Aorta (tissue), 5 donors: ENCODE measurements around the gene PPP1R8. TPM values are rescaled to one million over a fixed set of nuclear protein-coding genes. Genes with fewer than 3 reads are reported as not detected.
"Not testable (repeated sequence)": the region's sequence is repeated elsewhere in the genome, so short reads cannot be mapped to it uniquely, and the experiment has no call there.

Experiments
- ATAC-seq: fragments of 200-7000 bp; cut with Tn5 transposase; one replicate; pipeline ENCODE4 v1.9.1; 2022; ENCODE audit warnings: moderate library complexity; ENCODE audit not compliant: low FRiP score
- DNase-seq, 2 donors: peaks; one replicate each; pipeline ENCODE4 v3.0.0-alpha.2; 2020
- H3K27ac ChIP-seq, 2 donors: one replicate each; pipeline ENCODE4 v1.5.1; 2013; ENCODE audit warnings: low read length in 2 of 2, mild to moderate bottlenecking in 2 of 2, moderate library complexity in 2 of 2, control low read depth in 1 of 2, inconsistent platforms in 1 of 2, low read depth in 1 of 2
- H3K27me3 ChIP-seq, 2 donors: one replicate each; pipeline ENCODE4 v1.6.1; 2013; ENCODE audit warnings: control low read depth in 1 of 2, low read length in 1 of 2, mild to moderate bottlenecking in 1 of 2, moderate library complexity in 1 of 2; ENCODE audit not compliant: insufficient read depth in 2 of 2, control insufficient read depth in 1 of 2
- H3K36me3 ChIP-seq, 2 donors: one replicate each; pipeline ENCODE4 v1.6.1; 2013; ENCODE audit warnings: control low read depth in 1 of 2, low read length in 1 of 2, mild to moderate bottlenecking in 1 of 2; ENCODE audit not compliant: insufficient read depth in 2 of 2, control insufficient read depth in 1 of 2
- H3K4me1 ChIP-seq, 2 donors: one replicate each; pipeline ENCODE4 v1.6.1; 2013; ENCODE audit warnings: low read length in 2 of 2, control low read depth in 1 of 2, mild to moderate bottlenecking in 1 of 2, moderate library complexity in 1 of 2; ENCODE audit not compliant: insufficient read depth in 2 of 2, control insufficient read depth in 1 of 2
- H3K4me3 ChIP-seq, 2 donors: one replicate each; pipeline ENCODE4 v1.5.1; 2013; ENCODE audit warnings: low read length in 2 of 2, control low read depth in 1 of 2, mild to moderate bottlenecking in 1 of 2
- H3K9me3 ChIP-seq: one replicate; pipeline ENCODE4 v1.6.1; 2013; ENCODE audit warnings: mild to moderate bottlenecking, low read length; ENCODE audit not compliant: control insufficient read depth
- WGBS, 2 donors: extraction: QIAGEN DNeasy Blood & Tissue Kit; methylation state at CpG; one replicate each; pipeline ENCODE4 v1.1.7; 2013; 5-methylcytosine and 5-hydroxymethylcytosine counted together
- intact Hi-C, 2 donors: fragments of 100-400 bp; cut with DNase I; formaldehyde crosslinking; loops; one replicate each; pipeline versions ENCODE4 v1.14.2 to v1.15.0; 2022
- polyA plus RNA-seq, 2 donors: library from polyadenylated mRNA; stranded (reverse); fragments of 200-250 nt; gene quantifications; one replicate each; pipeline ENCODE4 v1.2.3, GENCODE V29; 2013
- total RNA-seq, 2 donors: library from RNA; stranded (reverse); fragmentation: NEBNext Ultra II Directional; extraction: Animal tissue kit (Norgen Biotek cat#: 25700); gene quantifications; one replicate each; pipeline ENCODE4 v1.2.1, GENCODE V29; 2021
- donor health status: healthy with polysubstance abuse.
- donor health status: Bipolar disorder and iron deficiency.
- donor health status: DM: no; HTN: no; CAD: no.
- donor health status: DM: no; HTN: no; CAD: no.
- donor health status: DM: yes; HTN: yes; CAD: no.

The PPP1R8 gene
- total and polyA plus RNA-seq, 4 donors, result 22.3 to 32.0 (median 29.2) TPM

DNA sequence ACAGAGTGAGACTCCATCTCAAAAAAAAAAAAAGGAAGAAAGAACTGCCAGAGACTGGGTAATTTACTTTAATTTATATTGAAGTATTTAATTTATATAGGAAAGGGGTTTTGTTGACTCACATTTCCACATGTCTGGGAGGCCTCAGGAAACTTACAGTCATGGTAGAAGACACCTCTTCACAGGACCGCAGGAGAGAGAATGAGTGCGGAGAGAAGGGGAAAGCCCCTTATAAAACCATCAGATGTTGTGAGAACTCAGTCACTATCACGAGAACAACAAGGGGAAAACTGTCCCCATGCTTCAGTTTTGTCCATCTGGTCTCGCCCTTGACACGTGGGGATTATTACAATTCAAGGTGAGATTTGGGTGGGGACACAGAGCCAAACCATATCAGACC is 25.8 kb upstream of the PPP1R8 start:
- intact Hi-C loops, result no loop called here
- H3K27ac ChIP-seq, result no peak overlapping the region
- no peaks in the 10 kb centered on the region for H3K9me3 ChIP-seq
- DNase-seq (no peak), ATAC-seq (no peak)
- peaks cover 5 to 7% of the 10 kb centered on the region in 2 donors for H3K36me3 ChIP-seq
- H3K4me3 ChIP-seq, result no peak overlapping the region
- no peaks in the 10 kb centered on the region for H3K4me1 ChIP-seq
- H3K27me3 ChIP-seq, result no peaks in the 10 kb centered on the region
- WGBS, 2 donors, result 90 to 93% methylated on average over 5 of the region's 5 CpGs

- Histone ChIP-seq H3K4me1 (no peaks in the 10 kb centered on the region), H3K27me3 (no peaks in the 10 kb centered on the region), H3K4me3 (no peak overlapping the region), H3K9me3 (no peaks in the 10 kb centered on the region), H3K27ac (no peak overlapping the region), H3K36me3 (peaks cover 4 to 8% of the 10 kb centered on the region in 2 donors)
- ATAC-seq (no peak), DNase-seq (no peak)
- intact Hi-C loops, result no loop called here
- WGBS, 2 donors, result 92 to 93% methylated on average over 7 of the region's 7 CpGs
Measured at GRCh38 chr1:27806758-27807157, 23.8 kb upstream of the PPP1R8 start.

DNA sequence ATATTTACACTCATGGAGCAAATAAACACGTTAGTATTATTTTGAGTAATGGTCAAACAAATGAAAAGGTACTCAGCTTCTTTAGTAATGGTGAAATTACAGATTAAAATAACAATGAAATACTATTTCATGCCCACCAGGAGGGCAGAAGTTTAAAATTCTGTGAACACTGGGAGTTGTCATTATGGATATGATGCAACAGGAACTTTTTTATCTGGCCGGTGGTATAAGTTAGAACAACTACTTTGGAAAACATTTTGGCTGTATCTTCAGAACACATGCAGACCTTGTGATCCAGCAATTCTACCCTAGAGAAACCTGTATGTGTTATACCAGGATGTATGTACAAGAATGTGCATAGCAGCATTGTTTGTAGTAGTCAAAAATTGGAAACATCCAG is 23.2 kb upstream of the PPP1R8 start:
- WGBS, 2 donors, result 60 to 71% methylated on average over 2 of the region's 2 CpGs
- Histone ChIP-seq H3K36me3 (peaks cover 4 to 11% of the 10 kb centered on the region in 2 donors), H3K27ac (no peak overlapping the region), H3K4me3 (no peak overlapping the region), H3K9me3 (no peaks in the 10 kb centered on the region), H3K27me3 (no peaks in the 10 kb centered on the region), H3K4me1 (no peaks in the 10 kb centered on the region)
- intact Hi-C loops, result no loop called here
- DNase-seq (no peak), ATAC-seq (no peak)

DNA sequence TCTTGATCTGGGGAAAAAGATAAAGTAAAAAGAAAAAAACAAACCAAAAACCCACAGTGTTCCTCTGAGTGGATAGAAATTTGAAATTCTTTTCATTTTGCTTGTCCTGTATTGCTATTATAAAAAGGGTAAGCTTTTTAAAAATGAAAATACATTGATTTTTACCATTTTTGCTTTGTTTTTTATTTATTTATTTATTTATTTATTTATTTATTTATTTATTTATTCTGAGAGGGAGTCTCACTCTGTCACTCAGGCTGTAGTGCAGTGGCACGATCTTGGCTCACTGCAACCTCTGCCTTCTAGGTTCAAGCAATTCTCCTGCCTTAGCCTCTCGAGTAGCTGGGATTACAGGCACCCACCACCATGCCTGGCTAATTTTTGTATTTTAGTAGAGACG is 22.5 kb upstream of the PPP1R8 start:
- peaks cover 4 to 11% of the 10 kb centered on the region in 2 donors for H3K36me3 ChIP-seq
- intact Hi-C loops, ATAC-seq, H3K4me3 ChIP-seq, H3K4me1 ChIP-seq, H3K27ac ChIP-seq, H3K9me3 ChIP-seq, H3K27me3 ChIP-seq, DNase-seq: not testable (repeated sequence)
- 95 to 96% methylated on average over 3 of the region's 3 CpGs for WGBS, 2 donors

GRCh38 chr1:27809883-27810282 is 20.7 kb upstream of the PPP1R8 start:
- DNase-seq, result no peak
- ATAC-seq, result no peak
- H3K4me3 ChIP-seq, result no peak overlapping the region
- no peak overlapping the region for H3K27ac ChIP-seq
- WGBS, 2 donors, result 68 to 76% methylated on average over 1 of the region's 1 CpG
- H3K9me3 ChIP-seq, result no peaks in the 10 kb centered on the region
- H3K4me1 ChIP-seq, result no peaks in the 10 kb centered on the region
- peaks cover under 1 to 10% of the 10 kb centered on the region in 2 donors for H3K36me3 ChIP-seq
- no peaks in the 10 kb centered on the region for H3K27me3 ChIP-seq
- intact Hi-C loops, result no loop called here

- H3K9me3 ChIP-seq, result no peaks in the 10 kb centered on the region
- WGBS, 2 donors, result 88 to 89% methylated on average over 6 of the region's 6 CpGs
- peaks cover 0 to 1% of the 10 kb centered on the region in 2 donors for H3K4me1 ChIP-seq
- H3K27ac ChIP-seq, result no peak overlapping the region
- intact Hi-C loops, result no loop called here
- ATAC-seq, result no peak
- DNase-seq, result no peak
- no peaks in the 10 kb centered on the region for H3K27me3 ChIP-seq
- no peak overlapping the region for H3K4me3 ChIP-seq
- peaks cover 0 to 9% of the 10 kb centered on the region in 2 donors for H3K36me3 ChIP-seq
Measured at GRCh38 chr1:27811741-27812500, 18.7 kb upstream of the PPP1R8 start.

GRCh38 chr1:27816921-27817630 is 13.5 kb upstream of the PPP1R8 start:
- Histone ChIP-seq H3K9me3 (no peaks in the 10 kb centered on the region), H3K36me3 (peaks cover 0 to 5% of the 10 kb centered on the region in 2 donors), H3K4me3 (no peak overlapping the region), H3K4me1 (peaks cover 0 to 3% of the 10 kb centered on the region in 2 donors), H3K27ac (peak overlapping the region in 1 of 2 donors; percentile 40), H3K27me3 (no peaks in the 10 kb centered on the region)
- intact Hi-C loops, result no loop called here
- WGBS, 2 donors, result 21 to 28% methylated on average over 2 of the region's 2 CpGs
- DNase-seq (no peak), ATAC-seq (peak; percentile 57)

DNA sequence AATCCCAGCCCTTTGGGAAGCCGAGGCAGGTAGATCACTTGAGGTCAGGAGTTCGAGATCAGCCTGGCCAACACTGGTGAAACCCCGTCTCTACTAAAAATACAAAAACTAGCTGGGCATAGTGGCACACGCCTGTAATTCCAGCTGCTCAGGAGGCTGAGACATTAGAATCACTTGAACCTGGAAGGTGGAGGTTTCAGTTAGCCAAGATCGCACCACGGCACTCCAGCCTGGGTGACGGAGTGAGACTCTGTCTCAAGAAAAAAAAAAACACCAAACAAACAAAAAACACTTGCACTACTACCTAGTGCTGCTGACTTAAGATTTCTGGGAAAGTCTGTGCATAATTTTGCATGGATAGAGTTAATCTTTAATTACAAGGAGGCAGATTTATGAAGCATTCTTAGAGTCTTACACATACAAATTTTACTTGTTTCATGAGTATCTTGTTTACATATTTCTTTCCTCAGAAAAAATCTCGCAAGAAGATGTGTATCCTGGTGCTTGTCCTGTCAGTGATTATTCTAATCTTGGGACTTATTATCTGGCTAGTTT is 8.7 kb upstream of the PPP1R8 start:
- peaks cover 0 to 2% of the 10 kb centered on the region in 2 donors for H3K4me1 ChIP-seq
- ATAC-seq, result no peak
- H3K27ac ChIP-seq, result no peak overlapping the region
- H3K9me3 ChIP-seq, result no peaks in the 10 kb centered on the region
- intact Hi-C loops, result no loop called here
- H3K27me3 ChIP-seq, result no peaks in the 10 kb centered on the region
- DNase-seq, result no peak
- peaks cover 0 to 3% of the 10 kb centered on the region in 2 donors for H3K36me3 ChIP-seq
- 87 to 89% methylated on average over 8 of the region's 8 CpGs for WGBS, 2 donors
- no peak overlapping the region for H3K4me3 ChIP-seq
